PC-3 (cell line): ENCODE results near the gene TSC22D4.

Experiments used
- CTCF ChIP-seq: fragments of 300-600 bp; sonication (generic); conservative IDR thresholded peaks from 2 replicates; pipeline ENCODE4 v1.5.1; 2017; ENCODE audit warnings: antibody characterized with exemption, low read depth, mild to moderate bottlenecking, low read length
- EZH2 ChIP-seq: fragments of 300-600 bp; sonication (generic); IDR thresholded peaks from one replicate; pipeline ENCODE4 v1.6.1; 2017; ENCODE audit warnings: antibody characterized with exemption, mild to moderate bottlenecking, low read length; ENCODE audit not compliant: unreplicated experiment
- EZH2phosphoT487 ChIP-seq: fragments of 300-600 bp; sonication (generic); IDR thresholded peaks from 2 replicates; pipeline ENCODE4 v1.6.1; 2018; ENCODE audit warnings: mild to moderate bottlenecking, antibody characterized with exemption, low read length, borderline replicate concordance

DNA sequence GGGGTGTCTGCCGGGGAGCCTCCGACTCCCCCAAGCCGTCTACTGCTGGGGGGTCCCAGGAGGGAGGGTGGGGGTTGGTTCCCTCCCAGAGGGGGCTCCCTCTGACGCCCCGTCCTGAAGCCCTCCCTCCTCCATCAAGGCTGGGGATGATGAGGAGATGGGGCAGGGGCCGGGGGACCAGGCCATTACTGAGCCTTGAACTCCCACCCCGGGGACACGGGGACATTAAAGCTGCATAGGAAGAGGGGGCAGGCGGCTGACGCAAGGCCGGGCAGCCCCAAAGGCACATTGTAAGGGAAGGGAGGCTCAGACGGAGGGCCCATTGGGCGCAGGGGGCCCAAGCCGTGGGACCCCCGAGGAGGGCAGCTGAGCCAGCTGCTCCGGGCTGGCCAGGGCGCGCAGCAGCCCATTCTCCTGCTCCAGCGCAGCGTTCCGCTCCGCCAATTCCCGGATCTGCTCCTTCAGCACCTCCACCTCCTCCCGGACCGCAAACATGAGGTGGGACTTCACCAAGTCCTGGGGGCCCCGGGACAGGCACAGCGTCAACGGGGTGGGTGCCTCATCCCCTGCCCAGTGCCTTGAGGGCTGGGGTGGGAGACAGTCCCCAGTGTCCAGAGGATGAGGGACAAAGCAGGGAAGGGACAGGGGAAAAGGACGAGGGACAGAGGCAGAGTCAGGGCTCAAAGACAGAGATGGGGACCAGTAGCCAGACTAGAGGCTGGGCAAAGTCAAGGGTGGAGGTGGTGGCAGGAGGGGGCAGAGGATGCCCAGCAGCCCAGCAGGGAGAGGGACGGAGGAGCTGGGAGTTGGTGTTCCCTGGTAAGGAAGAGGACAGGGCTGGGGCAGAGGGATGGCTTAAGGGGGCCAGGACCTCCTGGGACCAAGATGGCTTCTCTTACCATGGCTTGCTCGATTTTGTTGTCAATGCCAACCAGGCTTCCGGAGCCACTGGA lies 12.1 kb downstream of the TSC22D4 start:
- TF ChIP-seq CTCF, result no peak
- no peak for TF ChIP-seq EZH2phosphoT487
- no peak for TF ChIP-seq EZH2
